ENCODE measurements around the gene NRXN2. TPM values are rescaled to one million over a fixed set of nuclear protein-coding genes. Genes with fewer than 3 reads are reported as not detected.

Gene NRXN2
- total RNA-seq: under 1 TPM; 0.32 to 0.44 TPM

DNA sequence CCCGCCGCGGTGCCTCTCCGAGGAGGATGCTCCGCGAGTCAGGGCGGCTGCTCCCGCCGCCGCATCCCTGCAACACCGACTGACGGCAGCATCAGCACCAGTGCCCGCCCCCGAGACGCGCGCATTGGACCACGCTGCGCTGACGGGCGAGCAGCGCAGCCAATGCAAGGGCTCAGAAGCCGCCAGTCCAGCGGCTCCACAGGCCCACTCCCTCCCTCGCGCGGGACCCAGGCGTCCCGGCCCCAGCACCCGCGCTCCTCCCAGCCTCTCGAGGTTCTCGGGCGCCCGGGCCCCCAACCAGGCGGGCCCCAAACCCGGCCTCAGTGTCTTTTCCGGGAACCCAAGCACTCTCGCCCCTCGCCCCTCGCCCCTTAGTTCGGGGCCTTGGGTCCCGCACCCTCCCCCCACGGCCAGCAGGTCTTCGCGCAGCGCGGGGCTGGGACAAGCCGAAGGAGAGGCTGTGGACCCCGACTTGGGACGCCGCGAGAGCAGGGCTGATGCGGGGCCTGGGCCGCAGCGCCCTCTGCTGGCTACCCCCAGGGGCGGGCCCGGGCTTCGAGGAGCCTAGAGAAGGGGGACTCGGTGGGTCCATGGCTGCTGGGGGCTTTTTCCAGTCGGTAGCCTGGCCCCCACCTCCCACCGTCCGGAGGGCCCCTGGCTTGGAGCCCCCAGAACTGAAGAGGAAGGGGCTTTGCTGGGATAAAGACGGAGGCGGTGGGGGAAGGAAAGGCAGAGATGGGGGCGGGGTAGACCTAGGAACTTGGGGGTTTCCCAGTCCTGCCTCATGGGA is at the start of gene NRXN2:
Gene NRXN2, minus strand, starts transcription at position 81 of the 790 bp plus-strand sequence. CDS start 9,498 bp downstream, outside the sequence.
- POLR2A ChIA-PET: interaction anchor here (0.6 kb wide), 1 partner anchor 37 kb away, joined by 7 read pairs; no protein-coding TSS in a partner anchor
- CTCF ChIA-PET: no interaction called here

DNA sequence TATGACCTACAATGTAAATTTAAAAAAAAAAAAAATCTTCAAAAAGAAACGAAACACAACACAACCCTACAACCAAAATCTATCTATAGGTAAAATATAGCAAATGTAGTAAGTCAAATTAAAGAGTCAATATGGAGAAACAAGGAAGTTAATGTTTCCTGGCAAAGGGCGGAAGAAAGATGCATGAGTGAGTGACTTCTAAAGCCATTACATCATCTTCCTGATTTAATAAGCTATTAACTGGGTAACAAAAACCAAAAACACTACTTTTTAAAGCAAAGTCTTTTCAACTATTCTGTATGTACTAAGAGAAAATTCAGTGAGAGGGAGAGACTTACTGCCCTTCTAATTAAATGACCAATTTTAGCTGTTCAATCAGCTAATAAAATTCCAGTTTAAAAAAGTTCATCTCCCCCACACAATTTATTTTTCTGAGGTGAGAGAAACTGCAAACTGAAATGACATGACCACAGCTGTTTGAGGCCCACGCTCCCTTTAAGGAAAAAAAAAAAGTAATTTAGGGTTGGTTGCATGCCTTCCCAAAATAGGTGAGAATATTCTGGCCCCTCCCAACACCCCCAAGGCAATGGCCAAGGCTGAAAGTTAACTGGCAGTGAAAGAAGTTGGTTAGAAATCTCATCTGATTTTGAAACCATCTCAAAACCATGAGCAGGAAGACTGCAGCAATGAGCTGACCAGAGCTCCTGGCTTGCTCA is 49.5 kb upstream of the NRXN2 start:
- POLR2A ChIA-PET: interaction anchor here (0.7 to 1.2 kb wide), 3 partner anchors 8 to 895 kb away, joined by 3 to 8 read pairs (median 4); no protein-coding TSS in a partner anchor
- CTCF ChIA-PET: interaction anchor here (1.0 to 1.2 kb wide), 2 partner anchors 12 to 84 kb away, joined by 4 read pairs; no protein-coding TSS in a partner anchor

GRCh38 chr11:64771861-64772260 is 48.9 kb upstream of the NRXN2 start:
- ChIA-PET POLR2A (interaction anchor here (0.7 to 1.2 kb wide), 2 partner anchors 8 to 895 kb away, joined by 3 to 8 read pairs; no protein-coding TSS in a partner anchor), CTCF (interaction anchor here (1.0 kb wide), 2 partner anchors 11 to 27 kb away, joined by 3 to 4 read pairs; no protein-coding TSS in a partner anchor)

DNA sequence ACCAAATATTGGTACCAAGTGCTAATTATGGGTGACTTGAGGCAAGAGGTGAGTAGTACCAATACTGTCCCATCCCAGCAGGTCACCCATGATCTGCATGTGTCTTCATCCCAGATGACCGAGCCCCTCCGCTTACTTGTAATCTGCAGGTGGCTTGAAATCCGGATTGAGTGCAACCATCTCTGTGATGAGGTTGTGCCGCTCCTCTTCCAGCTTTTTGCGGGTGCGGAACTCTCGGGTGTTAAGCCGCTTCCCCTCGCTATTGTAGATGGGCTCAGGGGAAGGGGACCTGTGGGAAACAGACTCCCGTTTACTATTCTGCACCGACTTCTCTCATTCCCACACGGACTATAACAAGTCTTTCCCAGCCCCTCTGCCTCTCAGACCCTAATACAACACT is 47.1 kb upstream of the NRXN2 start:
- POLR2A ChIA-PET: no interaction called here

GRCh38 chr11:64769283-64769682 is 46.3 kb upstream of the NRXN2 start:
- POLR2A ChIA-PET: no interaction called here
- CTCF ChIA-PET: interaction anchor here (1.0 to 1.2 kb wide), 2 partner anchors 9 to 26 kb away, joined by 3 to 4 read pairs; partner anchors contain the start of gene SF1

More for the DNA sequence above, 47.1 kb upstream of the NRXN2 start:
- CTCF ChIA-PET: interaction anchor here (1.2 to 1.7 kb wide), 2 partner anchors 8 to 28 kb away, joined by 3 to 6 read pairs; partner anchors contain the start of gene SF1

DNA sequence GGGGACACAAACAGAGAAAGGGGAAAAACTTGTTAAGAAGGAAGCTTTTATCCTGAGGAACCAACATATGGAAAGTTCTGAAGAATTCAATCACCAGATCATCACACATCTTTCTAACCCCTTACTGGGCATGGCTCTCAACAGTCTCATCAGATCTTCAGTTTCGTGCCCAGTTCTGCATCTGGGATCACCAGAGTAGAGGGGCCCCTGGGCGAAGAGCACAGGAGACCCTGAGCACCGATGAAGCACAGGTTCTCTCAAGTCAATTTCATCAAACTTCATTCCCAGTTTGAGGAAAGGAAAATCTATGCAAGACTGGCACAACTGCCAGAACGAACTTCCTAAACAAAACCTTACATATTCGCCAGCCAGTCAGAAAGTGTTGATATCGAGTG is 45.3 kb upstream of the NRXN2 start:
- ChIA-PET CTCF (interaction anchor here (0.5 to 1.8 kb wide), 6 partner anchors 8 to 1903 kb away, joined by 3 to 8 read pairs (median 4); no protein-coding TSS in a partner anchor), POLR2A (no interaction called here)

DNA sequence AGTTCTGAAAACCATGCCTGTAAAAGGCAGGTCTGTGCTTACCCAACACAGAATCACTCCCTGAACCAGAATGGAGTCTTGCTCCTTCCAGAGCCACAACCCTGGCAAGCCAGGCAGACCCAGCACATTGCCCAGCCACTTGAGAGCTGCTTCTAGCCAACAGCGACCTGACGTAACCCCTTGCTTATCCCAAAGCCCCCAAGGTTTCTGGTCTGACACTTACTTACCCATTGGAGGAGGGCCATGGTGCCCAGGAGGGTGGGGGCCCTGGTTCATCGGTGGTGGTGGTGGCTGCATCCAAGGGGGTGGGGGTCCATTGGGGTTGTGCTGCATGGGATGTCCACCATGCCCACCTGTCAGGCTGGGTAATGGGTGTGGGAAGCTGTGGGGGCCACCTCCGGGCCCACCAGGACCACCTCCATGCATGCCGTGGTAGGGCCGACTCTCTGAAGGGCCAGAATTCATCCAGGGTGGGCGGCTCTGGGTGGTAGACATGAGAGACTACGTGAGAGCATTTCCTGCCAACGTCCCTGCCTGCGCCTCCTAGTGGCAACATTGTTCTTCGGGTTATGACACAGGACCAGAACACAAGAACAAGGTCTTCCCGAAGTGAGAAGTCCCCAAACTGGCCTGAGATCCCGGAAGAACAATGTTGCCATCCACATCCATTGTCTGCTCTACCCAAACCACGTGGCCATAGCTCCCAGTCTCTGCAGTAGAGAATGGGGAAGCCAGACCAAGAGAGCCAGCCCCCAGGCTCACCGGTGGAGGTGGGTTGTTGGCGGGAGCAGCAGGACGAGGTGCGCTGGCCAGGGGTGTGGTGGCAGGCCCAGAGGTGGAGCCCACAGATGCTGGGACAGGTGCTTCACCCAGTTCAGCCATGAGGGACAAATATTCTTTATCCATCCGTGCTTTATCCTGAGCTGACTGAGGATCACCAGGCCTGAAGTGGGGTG is 44.6 kb upstream of the NRXN2 start:
- CTCF ChIA-PET: interaction anchor here (0.5 to 1.8 kb wide), 8 partner anchors 9 to 1902 kb away, joined by 3 to 8 read pairs (median 4); no protein-coding TSS in a partner anchor

GRCh38 chr11:64766881-64767280 is 43.9 kb upstream of the NRXN2 start:
- POLR2A ChIA-PET: no interaction called here
- CTCF ChIA-PET: interaction anchor here (0.7 to 2.5 kb wide), 4 partner anchors 9 to 289 kb away, joined by 3 to 9 read pairs (median 6); no protein-coding TSS in a partner anchor

More for the DNA sequence above, 44.6 kb upstream of the NRXN2 start:
- POLR2A ChIA-PET: no interaction called here

DNA sequence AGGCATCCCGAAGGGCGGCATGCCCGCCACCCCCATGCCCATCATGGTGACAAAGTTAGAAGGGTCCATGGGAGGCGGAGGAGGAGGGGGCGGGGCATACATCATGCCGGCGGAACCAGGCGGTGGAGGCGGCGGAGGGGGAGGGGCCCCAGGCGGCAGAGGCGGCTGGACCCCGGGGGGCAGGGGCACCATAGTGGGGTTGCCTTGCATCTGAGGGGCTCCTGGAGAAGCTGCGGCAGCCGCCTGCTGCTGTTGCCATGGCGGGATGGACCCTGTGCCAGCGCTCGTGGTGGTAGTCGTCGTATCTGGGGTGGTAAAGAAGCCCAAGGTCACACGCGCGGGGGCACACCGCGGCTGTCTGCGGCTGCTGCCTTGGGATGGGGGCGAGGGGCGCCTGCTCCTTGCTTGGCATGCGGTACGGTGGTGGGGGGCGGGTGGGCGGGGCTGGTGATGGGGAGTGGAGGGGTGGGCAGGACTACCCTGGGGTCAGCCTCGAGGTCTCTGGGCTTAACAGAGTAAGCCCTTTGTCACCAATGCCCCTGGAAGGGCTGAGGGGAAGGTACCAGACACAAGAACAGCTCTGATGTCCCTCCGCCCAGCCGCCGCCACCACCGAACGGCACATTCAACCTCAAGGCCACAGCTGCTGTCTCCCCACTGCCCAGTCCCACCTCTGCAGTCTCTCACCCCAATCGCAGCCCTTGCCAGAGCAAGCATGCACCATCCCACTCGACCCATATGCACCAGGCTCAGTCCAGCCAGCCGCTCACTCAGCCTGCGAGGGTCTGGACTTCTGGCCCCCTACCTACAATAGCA is 43.1 kb upstream of the NRXN2 start:
- CTCF ChIA-PET: interaction anchor here (2.5 kb wide), 1 partner anchor 10 kb away, joined by 9 read pairs; no protein-coding TSS in a partner anchor
- POLR2A ChIA-PET: no interaction called here

GRCh38 chr11:64765291-64765850 is 42.4 kb upstream of the NRXN2 start:
- POLR2A ChIA-PET: no interaction called here
- CTCF ChIA-PET: interaction anchor here (1.1 to 2.5 kb wide), 2 partner anchors 10 to 21 kb away, joined by 6 to 9 read pairs; partner anchors contain the start of gene RASGRP2

DNA sequence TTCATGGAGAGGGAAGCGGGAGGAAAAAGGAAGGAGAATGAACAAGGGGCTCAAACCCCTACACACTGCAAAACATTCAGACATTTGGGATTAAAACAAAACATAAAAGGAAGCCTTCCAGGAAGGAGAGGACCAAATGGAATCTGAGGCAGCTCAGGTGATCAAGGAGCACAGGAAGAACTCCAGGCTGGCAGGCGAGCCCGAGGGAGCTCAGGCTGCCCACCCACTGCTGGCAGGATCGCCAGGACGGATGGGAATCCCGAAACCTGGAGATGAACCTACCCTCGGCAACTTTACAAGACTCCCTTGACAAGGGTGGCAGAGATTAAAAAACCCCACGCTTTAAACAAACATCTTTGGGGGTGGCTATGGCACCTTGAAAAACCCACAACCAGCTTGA is 41.8 kb upstream of the NRXN2 start:
- CTCF ChIA-PET: interaction anchor here (1.1 to 2.5 kb wide), 3 partner anchors 11 to 20 kb away, joined by 3 to 9 read pairs (median 6); partner anchors contain the start of gene RASGRP2
- POLR2A ChIA-PET: interaction anchor here (0.6 to 1.4 kb wide), 3 partner anchors 8 to 14 kb away, joined by 3 to 8 read pairs (median 3); partner anchors contain the start of gene SF1

GRCh38 chr11:64764040-64764611 is 41.1 kb upstream of the NRXN2 start:
- CTCF ChIA-PET: interaction anchor here (0.7 to 1.9 kb wide), 4 partner anchors 11 to 20 kb away, joined by 3 to 8 read pairs (median 6); partner anchors contain the start of gene RASGRP2
- POLR2A ChIA-PET: interaction anchor here (0.6 to 1.4 kb wide), 4 partner anchors 8 to 20 kb away, joined by 3 to 8 read pairs (median 4); partner anchors contain the start of genes RASGRP2 and SF1

DNA sequence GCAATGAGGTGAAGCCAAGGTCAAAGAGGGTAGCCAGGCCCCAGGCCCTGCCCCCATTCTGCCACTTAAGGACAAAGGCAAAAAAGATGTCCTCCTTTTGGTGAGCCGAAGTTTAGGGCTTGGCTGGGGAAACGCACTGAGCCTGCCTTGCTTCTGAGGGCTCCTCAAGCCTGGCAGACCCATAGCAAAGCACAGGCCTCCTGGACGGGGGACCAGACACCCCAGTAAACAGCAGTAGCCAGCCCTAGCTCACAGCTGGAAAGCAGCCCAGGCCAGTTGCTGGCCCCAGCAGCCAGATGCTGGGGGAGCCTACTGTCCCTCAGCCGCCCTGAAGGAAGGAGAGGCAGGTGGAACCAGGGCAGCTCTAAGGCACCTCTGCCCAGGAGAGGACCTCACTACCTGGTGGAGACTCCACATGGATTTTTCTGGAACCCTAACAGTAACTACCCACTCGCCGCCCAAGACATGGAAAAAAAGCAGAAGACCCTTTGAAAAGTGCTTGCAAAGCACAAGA is 40.6 kb upstream of the NRXN2 start:
- ChIA-PET POLR2A (interaction anchor here (1.0 to 1.4 kb wide), 3 partner anchors 8 to 19 kb away, joined by 3 to 8 read pairs (median 4); partner anchors contain the start of gene RASGRP2), CTCF (interaction anchor here (0.7 to 1.9 kb wide), 5 partner anchors 11 to 21 kb away, joined by 3 to 8 read pairs (median 4); partner anchors contain the start of gene RASGRP2)

DNA sequence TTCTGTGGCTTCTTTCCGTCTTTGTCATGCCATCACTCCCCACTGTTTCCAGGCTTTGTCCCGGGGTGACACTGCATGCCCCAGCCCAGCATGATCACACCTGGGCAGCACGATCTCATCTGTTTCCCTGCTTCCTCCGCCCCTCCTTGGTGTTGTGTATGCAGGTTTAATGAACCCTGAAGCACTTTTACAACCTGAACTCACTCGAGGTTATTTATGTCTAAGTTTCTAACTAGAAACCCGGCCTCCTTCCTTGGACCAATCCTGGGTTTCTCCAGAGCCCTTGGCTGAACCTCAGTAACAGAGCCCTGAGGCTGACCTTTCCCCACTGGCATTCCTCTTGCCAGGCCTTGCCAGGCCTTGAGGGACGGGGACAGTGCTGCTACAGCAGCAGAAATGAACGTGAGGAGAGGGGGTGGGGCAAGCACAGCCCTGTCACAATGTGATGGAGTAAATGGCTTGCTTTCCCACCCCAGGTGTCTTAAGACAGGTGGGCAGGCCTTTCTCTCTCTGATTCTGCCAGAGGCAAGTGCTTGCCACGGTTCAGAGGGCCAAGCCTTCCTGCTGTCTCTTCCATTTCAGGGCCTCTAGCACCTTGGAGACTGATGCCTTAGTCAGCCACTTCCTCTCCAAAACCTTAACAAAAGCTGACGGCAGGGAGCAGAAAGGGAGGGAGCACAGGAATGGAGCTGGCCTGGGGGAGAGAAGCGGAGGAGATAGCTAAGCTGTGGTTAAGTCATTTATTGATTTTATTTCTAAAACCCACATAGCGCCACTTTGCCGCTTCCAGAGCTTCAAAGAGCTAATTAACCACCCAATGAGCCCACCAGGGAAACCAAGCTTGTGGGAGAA is 39.9 kb upstream of the NRXN2 start:
- CTCF ChIA-PET: interaction anchor here (0.8 to 1.9 kb wide), 3 partner anchors 12 to 21 kb away, joined by 3 to 8 read pairs (median 8); partner anchors contain the start of gene RASGRP2
- POLR2A ChIA-PET: interaction anchor here (0.7 to 1.2 kb wide), 4 partner anchors 10 to 445 kb away, joined by 3 to 5 read pairs (median 4); partner anchors contain the start of genes PRDX5, RASGRP2, SF1 and TRMT112

DNA sequence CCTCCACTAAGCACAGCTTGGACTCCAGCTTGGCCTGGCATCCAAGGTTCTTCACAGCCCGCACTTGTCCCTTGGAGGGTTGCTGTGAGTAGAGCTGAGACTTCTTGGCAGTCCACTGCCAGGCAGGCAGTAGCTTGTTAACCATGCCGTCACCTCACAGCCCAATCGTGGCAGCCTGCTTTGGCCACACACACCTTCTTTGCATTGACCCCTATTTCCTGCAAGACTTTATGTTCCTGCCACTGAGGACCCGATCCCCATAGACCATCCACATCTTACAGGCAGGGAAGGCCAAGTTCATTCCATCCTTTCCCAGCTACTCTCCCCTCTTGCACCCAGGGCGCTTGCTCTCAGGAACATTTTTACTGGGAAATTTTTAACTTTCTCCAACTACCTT is 39.3 kb upstream of the NRXN2 start:
- ChIA-PET POLR2A (interaction anchor here (0.7 to 1.2 kb wide), 3 partner anchors 10 to 445 kb away, joined by 3 to 5 read pairs (median 4); partner anchors contain the start of genes PRDX5, SF1 and TRMT112), CTCF (interaction anchor here (1.9 kb wide), 1 partner anchor 18 kb away, joined by 8 read pairs; the partner anchor contains the start of gene RASGRP2)
